CD1c-positive myeloid dendritic cell (primary cell): ENCODE data around the gene MXRA8.

Experiments used
- DNase-seq: peaks from one replicate; pipeline ENCODE4 v3.0.0-alpha.2; 2016; ENCODE audit errors: extremely low spot score

MXRA8 gene

GRCh38 chr1:1366699-1367066 lies 8.3 kb upstream of the MXRA8 start:
- no peak for DNase-seq

DNA sequence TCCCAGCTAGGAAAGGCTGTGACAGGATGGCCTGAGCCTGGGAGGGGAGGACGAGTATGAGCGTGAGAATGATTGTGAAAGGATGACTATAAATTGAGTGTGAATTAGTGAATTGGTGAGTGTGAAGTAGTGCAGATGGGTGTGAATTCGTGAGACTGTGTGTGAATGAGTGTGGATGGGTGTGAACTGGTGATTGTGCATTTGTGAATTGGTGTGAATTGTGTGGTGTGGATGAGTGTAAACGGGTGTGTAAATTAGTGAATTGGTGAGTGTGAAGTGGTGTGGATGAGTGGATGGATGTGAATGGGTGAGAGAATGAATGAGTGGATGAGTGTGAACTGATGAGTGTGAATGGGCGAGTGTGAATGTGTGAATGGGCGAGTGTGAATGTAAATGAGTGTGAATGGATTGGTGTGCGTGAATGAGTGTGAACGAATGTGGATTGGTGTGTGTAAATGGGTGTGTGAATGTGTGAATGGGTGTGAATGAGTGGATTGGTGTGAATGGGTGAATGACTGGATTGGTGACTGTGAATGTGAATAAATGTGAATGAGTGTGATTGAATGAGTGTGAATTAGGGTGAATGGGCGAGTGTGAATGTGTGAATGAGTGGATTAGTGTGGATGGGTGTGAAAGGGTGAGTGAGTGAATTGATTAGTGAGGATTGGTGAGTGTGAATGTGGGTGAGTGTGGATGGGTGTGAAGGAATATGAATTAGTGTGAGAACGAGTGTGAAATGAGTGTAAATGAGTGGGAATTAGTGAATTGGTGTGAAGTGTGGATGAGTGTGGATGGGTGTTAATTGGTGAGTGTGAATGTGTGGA lies 7.7 kb upstream of the MXRA8 start:
- no peak for DNase-seq

- no peak for DNase-seq
Observed at GRCh38 chr1:1364266-1364665, 5.9 kb upstream of the MXRA8 start.

- no peak for DNase-seq
Observed at GRCh38 chr1:1361982-1362423, 3.6 kb upstream of the MXRA8 start.

DNA sequence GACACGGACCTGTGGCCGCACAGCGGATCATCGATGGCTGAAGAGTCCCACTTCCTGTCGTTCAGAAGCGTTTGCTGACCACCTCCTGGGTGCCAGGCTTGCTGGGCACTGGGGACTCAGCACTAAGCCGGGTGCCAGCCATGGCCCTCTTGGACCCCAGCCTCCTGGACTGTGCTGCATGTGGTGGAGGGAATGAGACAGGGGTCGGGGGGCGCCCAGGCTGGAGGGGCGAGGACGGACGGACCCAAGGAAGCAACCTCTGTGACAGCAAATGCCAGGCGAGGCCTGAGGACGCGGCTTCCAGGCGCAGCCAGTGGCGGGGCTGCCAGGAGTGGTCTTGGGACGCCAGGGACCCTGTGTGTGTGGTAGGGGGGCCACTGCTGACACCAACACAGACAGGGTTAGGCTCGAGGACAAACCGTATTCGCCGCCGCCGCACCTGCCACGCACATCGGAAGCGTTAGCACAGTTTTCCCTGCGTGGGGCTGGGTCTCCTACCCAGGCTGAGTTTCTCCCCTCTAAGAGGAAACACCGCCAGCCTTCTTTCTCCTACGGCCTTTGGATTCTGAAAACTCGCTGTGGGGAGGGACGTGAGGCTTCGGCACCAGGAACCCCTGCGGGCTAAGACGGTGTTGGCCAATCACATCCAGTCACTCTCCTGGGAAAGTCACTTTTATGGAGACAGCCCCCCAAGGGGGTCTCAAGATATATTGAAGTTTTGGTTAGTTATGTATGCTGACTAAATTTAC lies 3.1 kb upstream of the MXRA8 start:
- DNase-seq, result no peak

GRCh38 chr1:1360506-1361169 lies 2.3 kb upstream of the MXRA8 start:
- no peak for DNase-seq

GRCh38 chr1:1359664-1360468 lies 1.5 kb upstream of the MXRA8 start:
- DNase-seq, result no peak

GRCh38 chr1:1359308-1359663 lies 931 bp upstream of the MXRA8 start:
- DNase-seq, result no peak

DNA sequence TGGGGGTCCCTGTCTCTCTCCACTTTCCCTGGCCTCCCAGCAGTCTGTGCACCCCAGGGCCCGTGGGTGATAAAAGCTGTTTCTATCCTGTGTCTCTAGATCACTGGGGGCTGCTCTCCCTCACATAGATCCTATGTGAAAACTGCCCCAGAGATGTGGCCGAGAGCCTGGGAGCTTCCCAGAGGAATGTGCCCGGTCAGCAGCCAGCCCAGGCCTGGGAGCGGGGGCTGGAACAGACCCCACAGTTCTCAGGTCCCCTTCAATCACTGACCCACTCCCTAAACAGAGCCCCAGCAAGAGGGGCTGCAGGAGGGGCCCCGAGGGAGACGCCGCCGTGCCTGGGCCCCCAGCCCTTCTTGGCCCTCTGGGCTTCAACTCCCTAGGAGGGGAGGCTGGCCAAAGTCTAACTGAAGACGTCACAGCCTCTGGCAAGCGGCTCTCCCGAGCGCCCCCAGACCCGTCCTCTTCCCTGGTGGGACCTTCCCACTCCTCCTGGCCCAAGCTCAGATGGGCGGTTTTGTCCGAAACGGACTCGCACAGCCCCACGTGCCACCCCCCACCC lies 403 bp downstream of the MXRA8 start:
- DNase-seq, result no peak

DNA sequence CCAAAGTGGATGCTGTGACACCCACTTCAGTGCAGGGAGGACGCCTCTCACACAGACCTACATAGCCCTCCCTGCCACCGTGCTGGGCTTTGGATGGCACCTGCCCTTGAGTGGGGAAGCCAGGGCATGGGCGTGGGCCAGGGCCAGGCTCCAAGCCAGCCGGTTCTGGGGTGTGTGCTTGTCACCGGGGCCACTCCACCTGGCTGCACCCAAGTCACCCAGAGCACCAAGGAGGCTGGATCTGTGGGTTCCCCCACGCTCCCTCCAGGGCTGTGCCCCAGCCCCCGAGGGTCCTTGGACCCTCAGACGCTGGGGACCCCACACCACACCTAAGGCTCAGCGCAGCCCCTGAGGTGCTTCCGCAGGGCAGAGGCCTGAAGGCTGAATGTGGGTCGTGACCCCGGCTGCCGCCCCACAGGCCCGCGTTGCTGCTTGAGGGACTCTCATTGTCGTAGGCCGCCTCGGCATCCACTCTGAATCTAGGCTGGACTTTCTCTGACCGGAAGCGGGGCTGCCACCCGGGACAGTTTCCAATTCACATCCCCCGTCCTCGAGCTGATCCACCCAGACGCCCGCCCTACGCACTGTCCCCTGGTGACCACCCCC lies 1.5 kb downstream of the MXRA8 start:
- no peak for DNase-seq

GRCh38 chr1:1356166-1356795 lies 2.1 kb downstream of the MXRA8 start:
- no peak for DNase-seq

DNA sequence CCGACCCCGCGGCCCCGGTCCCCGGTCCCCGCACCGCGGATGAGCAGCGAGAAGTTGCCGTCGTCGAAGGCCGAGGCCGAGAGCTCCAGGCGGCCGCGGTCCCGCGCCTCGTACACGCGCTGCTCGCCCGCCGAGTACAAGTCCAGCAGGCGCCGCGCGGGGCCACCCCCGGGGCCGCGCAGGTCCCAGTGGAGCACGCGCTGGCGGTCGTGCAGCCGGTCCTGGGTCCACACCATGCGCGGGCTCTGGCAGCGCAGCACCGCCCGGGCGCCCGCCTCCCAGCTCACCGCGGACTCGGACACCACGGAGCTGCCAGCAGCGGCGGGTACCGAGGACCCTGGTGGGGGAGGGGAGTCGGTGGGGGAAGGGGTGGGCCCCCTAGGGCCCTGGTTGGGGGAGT lies 2.9 kb downstream of the MXRA8 start:
- peak; percentile 60 for DNase-seq

DNA sequence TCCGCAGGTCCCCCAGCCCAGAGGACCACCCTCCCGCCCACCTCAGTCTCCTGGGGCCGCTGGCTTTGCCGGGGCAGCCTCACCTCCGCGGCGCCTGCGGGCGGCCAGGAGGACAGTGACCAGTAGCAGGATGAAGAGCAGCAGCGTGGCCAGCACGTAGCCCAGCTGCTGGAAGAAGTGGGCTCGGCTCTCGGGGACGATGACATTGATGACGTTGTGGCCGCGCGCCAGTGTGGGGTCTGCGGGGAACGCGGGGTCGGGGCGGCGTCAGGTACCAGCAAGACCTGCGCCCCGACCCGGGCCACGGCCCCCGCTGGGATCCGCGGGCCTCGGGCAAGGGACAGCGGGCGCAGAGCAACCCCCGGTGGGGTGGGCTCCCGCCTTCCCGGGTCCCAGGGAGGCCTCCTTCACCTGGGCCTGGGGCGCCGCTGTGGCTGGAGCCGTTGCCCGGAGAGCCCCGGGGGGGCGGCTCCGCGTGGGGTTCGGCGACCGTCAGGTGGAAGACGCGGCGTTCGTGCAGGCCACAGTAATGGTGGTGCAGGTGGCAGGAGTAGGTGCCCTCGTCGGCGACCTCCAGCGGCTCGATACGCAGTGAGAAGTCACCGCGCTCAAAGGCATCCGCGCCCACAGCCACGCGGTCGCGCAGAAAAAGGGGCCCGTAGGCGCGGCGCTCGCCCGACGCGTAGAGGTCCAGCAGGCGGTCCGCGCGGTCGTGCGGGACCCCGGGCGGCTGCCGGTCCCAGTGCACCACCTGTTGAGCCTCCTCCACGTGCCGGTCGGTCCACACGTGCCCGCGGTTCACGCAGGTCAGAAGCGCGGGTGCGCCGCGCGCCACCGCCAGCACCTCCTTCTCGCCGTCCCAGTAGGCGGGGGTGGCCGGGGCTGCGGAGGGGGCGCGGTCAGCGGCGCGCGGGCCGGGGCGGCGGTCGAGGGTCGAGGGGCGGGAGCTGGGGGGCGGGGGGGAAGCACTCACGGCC lies 3.8 kb downstream of the MXRA8 start:
- DNase-seq, result no peak

- DNase-seq, result no peak
Observed at GRCh38 chr1:1353389-1354151, 4.8 kb downstream of the MXRA8 start.

DNA sequence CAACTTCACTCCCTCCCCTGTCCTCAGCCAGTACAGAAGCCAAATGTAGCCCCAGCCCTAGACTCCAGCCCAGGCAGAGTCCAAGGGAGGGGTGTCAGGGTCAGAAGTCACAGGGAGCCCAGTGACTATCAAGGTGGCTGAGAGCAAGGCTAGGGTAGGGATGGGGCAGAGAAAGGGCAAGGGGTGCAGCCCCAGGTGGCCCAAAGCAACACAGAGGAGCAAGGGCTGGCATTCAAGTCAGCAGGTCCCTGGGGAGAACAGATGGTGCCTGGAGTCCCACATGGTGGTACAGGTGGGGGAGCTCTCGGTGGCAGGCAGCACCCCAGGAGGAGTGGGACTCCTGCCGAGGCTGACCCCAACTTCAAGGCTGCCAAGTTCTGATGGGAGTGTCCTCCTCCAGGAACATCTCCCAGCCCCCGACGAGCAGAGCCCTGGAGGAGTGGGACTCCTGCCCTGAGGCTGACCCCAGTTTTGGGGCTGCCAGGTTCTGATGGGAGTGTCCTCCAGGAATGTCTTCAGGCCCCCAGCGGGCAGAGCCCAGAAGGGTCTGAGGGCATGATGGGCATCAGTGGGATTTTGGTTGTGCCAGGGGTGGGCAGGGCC lies 5.5 kb downstream of the MXRA8 start:
- no peak for DNase-seq

DNA sequence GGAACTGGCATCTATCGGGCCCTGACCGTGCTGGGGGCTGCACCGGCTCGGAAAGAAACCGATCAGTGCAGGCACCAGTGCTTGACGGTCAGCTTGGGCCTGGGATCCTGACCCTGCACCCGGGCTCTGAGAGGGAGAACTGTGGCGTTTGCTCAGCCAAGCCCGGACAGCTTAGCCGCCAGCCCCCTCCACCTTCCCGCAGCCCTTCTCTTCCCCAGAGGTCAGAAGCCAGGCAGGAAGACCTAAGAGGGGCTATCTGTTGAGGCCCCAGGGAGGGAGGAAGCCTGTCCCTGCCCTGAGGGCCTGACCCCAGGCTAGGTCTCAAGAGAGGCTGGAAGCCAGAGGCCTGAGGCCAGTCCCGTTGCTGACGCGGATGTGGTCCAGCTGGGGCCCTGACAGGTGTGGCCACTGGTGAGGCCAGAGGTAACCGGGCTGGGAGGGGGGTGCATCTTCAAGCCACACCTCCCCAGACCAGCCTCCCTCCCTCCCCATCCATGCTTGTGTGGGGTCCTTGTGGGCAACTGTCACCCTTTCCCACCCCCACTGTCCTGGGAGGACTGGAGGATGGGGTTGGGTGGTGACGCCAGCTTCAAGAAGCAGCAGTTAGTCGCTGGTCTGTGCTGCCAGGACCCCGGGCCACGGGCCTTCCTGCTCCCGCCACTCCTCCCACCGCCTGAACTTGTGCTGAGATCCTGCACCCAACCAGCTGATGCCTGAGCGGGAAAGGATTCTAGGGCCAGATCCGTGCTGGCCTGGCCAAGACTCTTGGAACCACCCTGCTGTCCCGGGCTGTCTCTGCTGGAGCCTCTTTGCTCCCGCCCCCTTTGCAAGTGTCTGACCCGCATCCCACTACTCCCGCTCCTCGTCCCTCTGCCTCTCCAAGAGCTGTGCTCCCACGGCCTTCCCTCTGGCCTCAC lies 6.6 kb downstream of the MXRA8 start:
- no peak for DNase-seq
